Breast epithelium (tissue), 3 donors: ENCODE results near the gene TMEM164.

Experiments
- POLR2A ChIP-seq: fragments of 450-650 bp; IDR thresholded peaks from one replicate; pipeline ENCODE4 v1.6.1; 2016; ENCODE audit warnings: antibody characterized with exemption, mild to moderate bottlenecking, moderate library complexity
- TF ChIP-seq, protein P1 (sequence below), 3 donors: fragments of 450-650 bp; IDR thresholded peaks; one replicate each; pipeline ENCODE4 v1.5.1; 2016 to 2017; ENCODE audit warnings: antibody characterized with exemption in 3 of 3, mild to moderate bottlenecking in 3 of 3, moderate library complexity in 3 of 3

DNA sequence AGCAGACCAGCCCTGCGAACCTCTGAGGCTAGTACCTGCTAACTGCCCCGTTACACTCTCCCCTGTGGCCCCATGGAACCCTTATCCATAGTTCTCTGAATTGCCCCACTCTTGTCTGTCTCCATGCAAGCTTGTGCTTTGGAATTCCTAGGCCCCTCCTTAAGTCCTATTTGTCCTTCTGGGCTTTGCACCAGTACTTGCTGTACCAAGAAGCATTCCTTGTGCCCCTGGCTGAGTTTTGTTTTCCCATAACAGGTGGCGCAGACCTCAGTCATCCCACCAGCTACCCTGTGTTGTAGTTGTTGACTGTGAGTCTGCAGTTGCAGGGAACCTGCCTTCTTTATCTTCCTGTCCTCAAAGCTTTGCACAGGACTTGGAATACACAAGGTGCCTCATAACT lies 167.1 kb downstream of the TMEM164 start:
- TF ChIP-seq POLR2A = no peak
- TF ChIP-seq, protein P1, sequence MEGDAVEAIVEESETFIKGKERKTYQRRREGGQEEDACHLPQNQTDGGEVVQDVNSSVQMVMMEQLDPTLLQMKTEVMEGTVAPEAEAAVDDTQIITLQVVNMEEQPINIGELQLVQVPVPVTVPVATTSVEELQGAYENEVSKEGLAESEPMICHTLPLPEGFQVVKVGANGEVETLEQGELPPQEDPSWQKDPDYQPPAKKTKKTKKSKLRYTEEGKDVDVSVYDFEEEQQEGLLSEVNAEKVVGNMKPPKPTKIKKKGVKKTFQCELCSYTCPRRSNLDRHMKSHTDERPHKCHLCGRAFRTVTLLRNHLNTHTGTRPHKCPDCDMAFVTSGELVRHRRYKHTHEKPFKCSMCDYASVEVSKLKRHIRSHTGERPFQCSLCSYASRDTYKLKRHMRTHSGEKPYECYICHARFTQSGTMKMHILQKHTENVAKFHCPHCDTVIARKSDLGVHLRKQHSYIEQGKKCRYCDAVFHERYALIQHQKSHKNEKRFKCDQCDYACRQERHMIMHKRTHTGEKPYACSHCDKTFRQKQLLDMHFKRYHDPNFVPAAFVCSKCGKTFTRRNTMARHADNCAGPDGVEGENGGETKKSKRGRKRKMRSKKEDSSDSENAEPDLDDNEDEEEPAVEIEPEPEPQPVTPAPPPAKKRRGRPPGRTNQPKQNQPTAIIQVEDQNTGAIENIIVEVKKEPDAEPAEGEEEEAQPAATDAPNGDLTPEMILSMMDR (IDR thresholded peaks at IDR 0.05) = no peak
